Caco-2 (cell line): ENCODE measurements around the gene ECHS1. TPM values are rescaled to one million over a fixed set of nuclear protein-coding genes. Genes with fewer than 3 reads are reported as not detected.

Experiments
- BruUV-seq: library from RNA; stranded (reverse); fragments of 400-500 nt; replicated peaks from 2 replicates; lab custom pipeline; 2021; lab: Mats Ljungman, UMichigan
- CTCF ChIA-PET: fragments of 300-600 bp; sonication (Branson Sonifier 250); formaldehyde crosslinking; loops from one replicate; lab custom pipeline; 2022; ENCODE audit warnings: antibody characterized with exemption; lab: Charles Lee
- POLR2A ChIA-PET: fragments of 300-600 bp; sonication (Branson Sonifier 250); formaldehyde crosslinking; loops from one replicate; lab custom pipeline; 2022; ENCODE audit warnings: antibody characterized with exemption; lab: Charles Lee
- DNase-seq, 2 experiments: peaks; one replicate each; pipeline versions ENCODE4 v3.0.0 to v3.0.0-alpha.2; 2020 to 2022
- H3K27me3 ChIP-seq: replicated peaks from 2 replicates; pipeline ENCODE4 v1.6.0; 2011; ENCODE audit warnings: low read length; ENCODE audit not compliant: control insufficient read depth, insufficient read depth
- H3K36me3 ChIP-seq: 2 replicates; pipeline ENCODE4 v1.5.1; 2011; ENCODE audit warnings: low read length; ENCODE audit not compliant: control insufficient read depth, insufficient read depth
- H3K4me1 ChIP-seq: fragments of 250-450 bp; sonication (Bioruptor Pico); 2 replicates; pipeline ENCODE4 v1.5.1; 2020; ENCODE audit warnings: mild to moderate bottlenecking
- H3K4me3 ChIP-seq: 2 replicates; pipeline ENCODE4 v1.5.1; 2011; ENCODE audit warnings: low read depth, mild to moderate bottlenecking, control low read depth, low read length
- H3K9me3 ChIP-seq: fragments of 250-450 bp; sonication (Bioruptor Pico); 2 replicates; pipeline ENCODE4 v1.5.1; 2020; ENCODE audit warnings: mild to moderate bottlenecking, moderate library complexity
- H3K27ac Mint-ChIP-seq: one replicate; pipeline ENCODE4 v1.8.0; 2022; ENCODE audit warnings: mixed read lengths; ENCODE audit not compliant: unreplicated experiment
- H3K27me3 Mint-ChIP-seq: one replicate; pipeline ENCODE4 v1.8.0; 2022; ENCODE audit warnings: mixed read lengths; ENCODE audit not compliant: insufficient read depth, unreplicated experiment
- H3K36me3 Mint-ChIP-seq: one replicate; pipeline ENCODE4 v1.8.0; 2022; ENCODE audit warnings: mild to moderate bottlenecking, mixed read lengths; ENCODE audit not compliant: insufficient read depth, unreplicated experiment
- H3K4me1 Mint-ChIP-seq: one replicate; pipeline ENCODE4 v1.8.0; 2022; ENCODE audit warnings: low read depth, mixed read lengths; ENCODE audit not compliant: unreplicated experiment
- H3K4me3 Mint-ChIP-seq: one replicate; pipeline ENCODE4 v1.8.0; 2022; ENCODE audit warnings: mild to moderate bottlenecking, moderate library complexity, mixed read lengths; ENCODE audit not compliant: unreplicated experiment
- H3K9me3 Mint-ChIP-seq: one replicate; pipeline ENCODE4 v1.8.0; 2022; ENCODE audit warnings: mixed read lengths; ENCODE audit not compliant: unreplicated experiment
- CTCF ChIP-seq, 2 experiments: fragments of 200-600 bp in 1 of 2; IDR thresholded peaks; 1 replicate in 1 of 2; 2 replicates in 1 of 2; pipeline versions ENCODE4 v1.5.1 to v1.8.0; 2011 to 2022; ENCODE audit warnings: antibody characterized with exemption in 1 of 2, control low read depth in 1 of 2, inconsistent platforms in 1 of 2, low read depth in 1 of 2, low read length in 1 of 2, mild to moderate bottlenecking in 1 of 2, moderate library complexity in 1 of 2; ENCODE audit not compliant: insufficient read depth in 1 of 2, severe bottlenecking in 1 of 2, unreplicated experiment in 1 of 2
- intact Hi-C: fragments of 100-400 bp; cut with micrococcal nuclease; formaldehyde crosslinking; loops from one replicate; pipeline ENCODE4 v1.10.0; 2022; ENCODE audit not compliant: unreplicated experiment
- total RNA-seq: library from RNA; stranded (reverse); gene quantifications from 2 replicates; pipeline ENCODE4 v1.2.3, GENCODE V29; 2022

Gene ECHS1
- total RNA-seq, 1 experiment from 2014 or later, result 247 TPM

- DNase-seq, result no peak
- 0 out of 2 replicates have a peak, but pooled peaks cover 5% of the 10 kb centered on the region for H3K36me3 ChIP-seq
- CTCF ChIA-PET, result interaction anchor here (0.7 kb wide), 1 partner anchor 367 kb away, joined by 4 read pairs; no protein-coding TSS in a partner anchor
- H3K4me1 ChIP-seq, result peaks cover 52% of the 10 kb centered on the region
- POLR2A ChIA-PET, result interaction anchor here (0.6 to 1.0 kb wide), 4 partner anchors 10 to 81 kb away, joined by 4 to 9 read pairs (median 4); partner anchors contain the start of gene PAOX
- H3K4me3 ChIP-seq, result no peak overlapping the region
- H3K9me3 ChIP-seq, result no peaks in the 10 kb centered on the region
- Mint-ChIP-seq H3K9me3 (no peaks in the 10 kb centered on the region), H3K4me1 (peaks cover 8% of the 10 kb centered on the region), H3K27ac (peak overlapping the region; percentile 65), H3K27me3 (no peaks in the 10 kb centered on the region), H3K4me3 (peak overlapping the region; percentile 17), H3K36me3 (peaks cover 48% of the 10 kb centered on the region)
- intact Hi-C loops, result loop anchor here (2.0 kb wide), 1 partner anchor 23 kb away; no protein-coding TSS in a partner anchor
- no peaks in the 10 kb centered on the region for H3K27me3 ChIP-seq
- no TSS peak for BruUV-seq
- TF ChIP-seq CTCF (IDR thresholded peaks at IDR 0.05; ENCODE audit: insufficient read depth in 1 of 2, low read depth in 1 of 2, low read length in 1 of 2, severe bottlenecking in 1 of 2, unreplicated experiment in 1 of 2), result no peak
Measured at GRCh38 chr10:133351408-133352318, 21.5 kb downstream of the ECHS1 start.

GRCh38 chr10:133350950-133351329, 22.2 kb downstream of the ECHS1 start:
- Histone ChIP-seq H3K4me3 (no peak overlapping the region), H3K4me1 (peaks cover 46% of the 10 kb centered on the region), H3K27me3 (no peaks in the 10 kb centered on the region), H3K36me3 (0 out of 2 replicates have a peak, but pooled peaks cover 3% of the 10 kb centered on the region), H3K9me3 (no peaks in the 10 kb centered on the region)
- no TSS peak for BruUV-seq
- Mint-ChIP-seq H3K27me3 (no peaks in the 10 kb centered on the region), H3K36me3 (peaks cover 55% of the 10 kb centered on the region), H3K4me3 (peak overlapping the region; percentile 17), H3K27ac (peak overlapping the region; percentile 65), H3K9me3 (no peaks in the 10 kb centered on the region), H3K4me1 (peaks cover 8% of the 10 kb centered on the region)
- intact Hi-C loops, result loop anchor here (2.0 kb wide), 1 partner anchor 22 kb away; no protein-coding TSS in a partner anchor
- ChIA-PET POLR2A (interaction anchor here (1.0 kb wide), 2 partner anchors 10 to 26 kb away, joined by 4 read pairs; no protein-coding TSS in a partner anchor), CTCF (interaction anchor here (0.7 kb wide), 1 partner anchor 367 kb away, joined by 4 read pairs; no protein-coding TSS in a partner anchor)
- no peak for DNase-seq
- no peak for TF ChIP-seq CTCF (IDR thresholded peaks at IDR 0.05; ENCODE audit: insufficient read depth in 1 of 2, low read depth in 1 of 2, low read length in 1 of 2, severe bottlenecking in 1 of 2, unreplicated experiment in 1 of 2)

GRCh38 chr10:133350283-133350949, 22.7 kb downstream of the ECHS1 start:
- Histone ChIP-seq H3K4me1 (peaks cover 47% of the 10 kb centered on the region), H3K36me3 (0 out of 2 replicates have a peak, but pooled peaks cover 1% of the 10 kb centered on the region), H3K9me3 (0 out of 2 replicates have a peak, but pooled peaks cover 3% of the 10 kb centered on the region), H3K4me3 (no peak overlapping the region), H3K27me3 (no peaks in the 10 kb centered on the region)
- peaks cover 5% of the 10 kb centered on the region for H3K9me3 Mint-ChIP-seq
- peaks cover 13% of the 10 kb centered on the region for H3K4me1 Mint-ChIP-seq
- no TSS peak for BruUV-seq
- intact Hi-C loops, result loop anchor here (2.0 kb wide), 1 partner anchor 22 kb away; no protein-coding TSS in a partner anchor
- peak overlapping the region; percentile 65 for H3K27ac Mint-ChIP-seq
- no peaks in the 10 kb centered on the region for H3K27me3 Mint-ChIP-seq
- TF ChIP-seq CTCF (IDR thresholded peaks at IDR 0.05; ENCODE audit: insufficient read depth in 1 of 2, low read depth in 1 of 2, low read length in 1 of 2, severe bottlenecking in 1 of 2, unreplicated experiment in 1 of 2), result no peak
- H3K36me3 Mint-ChIP-seq, result peaks cover 60% of the 10 kb centered on the region
- POLR2A ChIA-PET, result no interaction called here
- no peak for DNase-seq
- H3K4me3 Mint-ChIP-seq, result peak overlapping the region; percentile 17
- CTCF ChIA-PET, result no interaction called here
